Activated CD8-positive, alpha-beta memory T cell treated with anti-CD3 and anti-CD28 coated beads for 4 hours (primary cell): Measurements from ENCODE around the gene CABLES2.

Experiments
- DNase-seq, 2 donors: peaks; one replicate each; pipeline ENCODE4 v3.0.0-alpha.2; 2020; ENCODE audit warnings: low read depth in 2 of 2

Gene CABLES2

DNA sequence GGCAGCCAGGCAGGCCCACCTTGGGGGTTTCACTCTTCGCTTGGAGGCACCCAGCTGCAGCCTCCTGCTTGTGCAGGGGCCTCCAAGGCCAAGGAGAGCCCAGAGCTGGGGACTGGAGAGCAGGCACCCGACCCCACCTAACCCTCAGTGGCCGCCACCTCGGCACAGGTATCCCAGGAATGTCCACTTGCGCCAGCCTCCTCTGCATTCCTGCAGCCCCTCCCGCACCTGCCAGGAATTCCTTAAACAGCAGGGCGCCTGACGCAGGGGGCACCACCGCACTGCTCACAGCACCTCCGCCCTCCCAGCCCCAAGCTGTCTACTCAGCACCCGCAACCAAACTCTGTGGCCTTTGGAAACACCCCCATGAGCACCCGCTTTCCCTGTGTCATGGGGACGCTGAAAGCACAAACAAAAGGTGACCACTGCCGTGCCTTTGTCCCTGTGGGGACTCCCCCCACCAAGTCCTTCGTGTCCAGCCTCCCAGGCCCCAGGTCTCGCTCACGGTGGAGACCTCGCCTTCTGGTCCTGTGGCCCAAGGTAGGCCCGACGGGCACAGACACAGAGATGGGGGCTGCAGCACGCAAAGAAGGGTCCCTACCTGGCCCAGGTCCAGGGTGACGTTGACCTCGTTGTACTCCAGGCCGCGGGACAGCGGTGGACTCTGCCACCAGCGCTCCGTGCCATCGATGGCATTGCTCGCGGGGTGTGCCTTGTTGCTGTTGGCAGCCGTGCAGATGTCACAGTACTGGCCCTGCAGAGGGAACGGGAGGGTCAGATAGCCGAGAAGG, 45.1 kb downstream of the CABLES2 start:
- no peak for DNase-seq

DNA sequence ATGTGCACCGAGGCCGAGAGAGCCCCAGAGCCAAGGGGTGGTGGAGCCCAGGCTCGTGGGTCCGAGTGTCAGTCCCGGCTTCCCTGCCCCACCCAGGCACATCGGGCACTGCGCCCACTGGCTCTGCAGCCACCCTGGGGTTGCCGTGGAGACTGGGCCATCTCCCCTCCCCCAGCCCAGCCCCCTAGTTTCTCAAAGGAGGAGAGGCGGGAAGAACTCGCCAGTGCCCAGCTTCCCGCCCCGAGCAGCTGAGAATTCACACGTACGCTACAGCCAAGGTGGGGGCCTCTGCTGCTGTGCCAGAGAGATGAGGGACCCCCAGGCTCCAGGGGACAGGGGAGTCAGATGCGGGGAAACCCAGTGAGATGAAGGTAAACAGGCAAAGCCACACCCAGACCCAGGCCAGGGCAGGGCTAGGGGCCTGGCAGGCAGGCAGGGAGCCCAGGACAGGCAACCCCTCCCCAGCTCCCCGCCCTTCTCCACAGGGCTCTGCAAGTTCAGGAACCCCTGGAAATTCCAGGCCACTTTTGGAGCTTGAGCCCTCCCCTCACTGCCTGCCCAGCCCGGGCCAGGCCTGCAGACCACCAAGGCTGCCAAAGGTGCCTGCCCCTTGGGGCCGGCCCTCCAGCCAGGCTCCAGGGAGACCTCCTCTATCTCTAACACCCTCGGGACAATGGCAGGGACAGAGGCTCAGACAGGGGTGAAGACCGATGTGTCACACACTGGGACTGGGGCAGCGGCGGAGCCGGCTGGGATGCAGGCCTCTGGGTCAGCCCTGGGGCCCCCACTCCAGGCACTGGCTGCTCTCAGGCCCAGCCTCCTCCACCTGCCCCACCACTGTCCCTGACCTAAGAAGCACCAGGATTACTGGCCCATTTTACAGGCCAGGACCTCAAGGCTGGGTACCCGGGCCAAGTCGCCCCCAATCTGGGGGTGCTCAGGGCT, 46.0 kb downstream of the CABLES2 start:
- DNase-seq: no peak

DNA sequence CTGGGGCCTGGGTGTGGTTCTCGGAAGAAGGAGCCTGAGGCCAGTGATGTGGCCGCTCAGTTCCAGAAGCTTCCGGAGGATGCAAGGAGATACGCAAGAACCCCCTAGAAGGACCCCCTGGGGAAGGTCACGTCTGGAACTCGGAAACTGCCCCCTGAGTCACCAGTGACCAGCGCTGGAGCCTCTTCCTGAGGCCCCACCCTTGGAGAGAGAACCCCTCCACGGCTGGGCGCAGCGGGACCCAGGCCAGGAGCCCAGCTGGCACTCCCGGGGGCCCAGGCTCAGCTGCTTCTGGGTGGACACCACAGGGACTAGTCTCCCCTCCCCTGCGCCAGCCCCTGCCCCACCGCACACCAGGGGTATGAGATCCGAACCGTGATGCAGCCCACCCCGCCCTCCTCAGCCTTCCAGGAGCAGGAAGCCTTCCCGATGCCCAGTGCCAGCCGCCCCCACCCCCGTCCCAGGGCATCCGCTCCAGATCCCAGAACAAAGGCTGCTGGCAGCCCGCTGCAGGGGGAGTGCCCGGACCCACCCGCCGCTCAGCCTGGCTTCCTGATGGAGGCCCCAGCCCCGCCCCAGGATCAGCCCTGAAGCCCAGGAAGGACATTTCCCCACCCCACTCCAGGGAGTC, 47.5 kb downstream of the CABLES2 start:
- DNase-seq: no peak

DNA sequence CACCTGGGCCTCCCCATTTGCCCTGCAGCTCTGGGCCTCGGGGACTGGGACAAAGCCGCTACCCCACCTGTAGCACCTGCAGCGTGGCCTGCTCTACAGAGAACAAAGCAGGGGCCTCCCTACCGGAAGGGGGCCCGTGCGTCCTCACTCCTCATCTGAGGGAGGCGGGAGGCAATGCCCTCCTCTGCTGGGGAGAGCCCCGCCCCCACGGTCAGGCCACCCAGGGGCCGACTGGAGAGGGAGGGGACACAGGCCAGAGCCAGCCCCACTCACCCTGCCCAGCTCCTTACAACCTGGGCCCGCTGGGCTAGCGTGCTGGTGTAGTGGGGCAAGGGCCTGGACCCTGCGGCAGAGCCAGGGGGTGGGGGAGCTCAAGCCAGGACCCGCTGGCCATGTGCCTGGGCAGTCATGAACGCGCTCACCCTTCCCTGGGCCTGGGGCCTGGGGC, 48.0 kb downstream of the CABLES2 start:
- no peak for DNase-seq

DNA sequence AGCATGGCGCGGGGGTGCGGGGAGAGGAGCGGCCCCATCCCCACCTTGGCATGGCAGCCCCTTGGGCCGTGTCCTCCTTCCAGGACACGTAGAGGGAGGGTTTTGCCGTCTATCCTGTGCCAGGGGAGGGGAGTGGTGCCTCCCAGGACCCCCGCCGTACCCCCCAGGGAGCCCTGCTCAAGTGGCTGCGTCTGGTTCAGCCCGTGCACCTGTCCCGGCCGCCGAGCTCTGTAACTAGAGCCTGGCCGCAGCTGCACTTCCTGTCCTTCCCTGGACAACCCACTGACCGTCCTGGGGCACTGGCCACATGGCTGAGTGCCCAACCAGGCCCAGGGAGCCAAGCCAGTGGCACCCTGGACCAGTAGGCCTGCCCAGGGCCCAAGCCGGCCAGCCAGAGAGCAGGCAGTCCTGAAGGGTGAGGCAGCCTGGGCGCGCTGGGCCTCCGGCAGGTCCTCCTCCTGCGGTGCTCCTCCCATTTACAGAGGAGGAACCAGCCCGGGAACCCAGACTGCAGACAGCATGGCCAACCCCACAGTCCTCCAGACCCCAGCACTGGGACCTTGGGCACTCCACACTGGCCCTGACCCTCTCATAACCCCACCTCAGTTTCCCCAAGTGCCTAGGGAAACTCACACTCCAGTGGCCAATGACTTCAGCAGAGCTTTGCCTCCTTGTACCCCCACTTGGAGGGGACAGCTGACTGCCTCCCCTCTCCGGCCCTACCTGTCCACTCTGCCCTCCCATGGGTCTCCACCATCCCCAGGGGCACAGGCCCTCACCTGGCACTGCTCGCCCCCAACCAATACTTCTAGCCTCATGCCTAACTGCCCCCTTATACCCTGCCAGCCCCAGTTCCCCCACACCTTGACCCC, 48.7 kb downstream of the CABLES2 start:
- DNase-seq: no peak

DNA sequence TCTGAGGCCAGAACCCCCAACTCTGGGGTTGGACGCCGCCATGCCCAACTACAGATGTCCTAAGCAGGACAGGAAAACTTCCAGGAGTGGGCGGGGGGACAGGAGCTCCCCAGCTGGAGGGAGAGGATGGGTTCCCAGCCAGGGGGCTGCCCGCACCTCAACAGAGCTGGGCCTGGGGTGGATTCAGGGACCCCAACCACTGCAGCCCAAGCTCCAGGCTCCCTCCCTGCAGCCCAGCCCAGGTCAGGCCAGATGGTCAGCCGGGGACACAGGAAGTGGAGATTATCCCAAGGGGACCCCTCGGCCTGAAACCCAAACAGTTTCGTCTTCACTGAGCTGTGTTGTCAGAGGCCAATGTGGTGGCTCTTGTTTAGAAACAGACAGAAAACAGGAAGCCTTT, 49.4 kb downstream of the CABLES2 start:
- no peak for DNase-seq

DNA sequence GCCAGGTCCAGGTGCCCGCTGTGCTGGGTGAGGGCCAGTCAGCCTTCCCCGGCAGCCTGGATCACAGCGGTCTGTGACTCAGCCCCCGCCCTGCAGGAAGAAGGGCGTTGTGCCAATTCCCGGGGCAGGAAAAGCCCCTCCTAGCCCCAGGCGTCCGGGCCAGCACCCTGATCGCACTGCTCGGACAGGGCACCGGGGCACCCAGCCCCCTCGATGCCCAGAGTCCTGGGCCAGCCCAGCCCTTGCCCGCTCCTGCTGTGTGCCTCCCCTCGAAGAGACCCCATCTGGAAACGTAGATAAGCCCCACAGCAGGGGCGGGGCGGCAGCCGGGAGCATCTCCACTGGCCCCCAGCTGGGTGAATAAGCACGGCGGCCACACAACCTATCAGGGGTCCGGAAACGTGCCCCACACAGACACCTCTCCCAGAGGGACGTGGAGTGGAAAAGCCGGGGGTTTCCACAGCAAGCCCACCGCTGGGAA, 49.9 kb downstream of the CABLES2 start:
- DNase-seq: no peak

DNA sequence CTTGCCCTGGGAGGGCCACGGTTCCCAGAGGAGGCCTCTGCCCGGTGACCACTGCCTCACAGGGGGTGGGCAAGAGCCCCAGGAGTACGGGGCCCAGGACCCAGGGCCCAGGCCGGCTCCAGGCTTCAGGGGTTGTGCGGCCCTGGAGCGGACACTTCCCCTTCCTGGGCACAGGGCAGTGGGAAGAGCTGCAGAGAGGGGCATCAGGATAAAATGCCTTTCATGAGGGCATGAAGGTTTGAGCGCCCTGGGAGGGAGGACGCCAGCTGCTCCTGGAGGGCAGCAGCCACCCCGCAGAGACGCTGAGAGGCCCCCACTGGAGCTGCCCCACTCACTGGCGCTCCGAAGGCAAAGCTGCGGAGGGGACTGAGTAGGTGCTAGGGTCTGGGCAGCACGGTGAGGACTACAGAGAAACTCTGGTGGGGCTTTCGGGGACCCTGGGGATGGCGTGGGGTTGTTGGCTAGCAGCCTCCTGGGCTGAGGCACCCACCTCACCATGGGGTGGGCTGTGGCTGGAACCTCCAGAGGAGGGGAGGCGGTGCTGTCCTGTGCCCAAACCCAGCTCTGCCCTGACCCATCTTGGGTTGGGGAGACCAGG, 50.4 kb downstream of the CABLES2 start:
- DNase-seq: no peak

DNA sequence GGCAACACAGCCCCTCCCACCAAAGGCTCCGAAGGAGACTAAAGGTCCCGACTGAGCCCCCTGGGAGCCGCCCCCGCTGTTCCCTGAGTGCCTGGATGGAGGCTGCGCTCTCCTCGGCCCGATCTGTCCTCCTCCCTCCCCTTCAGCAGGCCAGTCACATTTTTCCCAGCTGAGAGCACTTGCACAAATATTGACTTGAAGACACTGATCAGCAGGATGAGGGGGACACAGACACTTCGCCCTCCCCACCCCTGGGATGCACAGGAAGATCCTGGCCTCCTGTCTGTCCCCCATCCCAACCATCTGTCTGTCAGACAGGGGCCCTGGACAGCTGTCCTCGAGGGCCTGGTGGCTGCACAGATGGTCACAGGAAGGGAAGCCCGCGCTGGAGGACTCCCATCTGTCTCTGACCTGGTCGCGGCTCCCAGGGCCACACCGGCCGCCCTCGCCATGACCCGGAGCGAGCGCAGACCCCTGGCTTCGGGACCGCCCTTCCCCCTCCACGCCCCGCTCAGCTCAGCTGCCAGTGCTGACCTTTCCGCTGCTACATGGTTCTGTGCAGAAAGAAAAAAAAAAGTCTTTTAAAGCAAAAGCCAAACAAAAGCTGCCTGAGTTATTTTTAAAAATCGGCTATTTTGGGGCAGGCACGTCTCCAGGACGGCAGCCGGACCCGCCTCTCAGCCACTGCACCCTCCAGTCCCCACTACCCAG, 51.1 kb downstream of the CABLES2 start:
- no peak for DNase-seq

DNA sequence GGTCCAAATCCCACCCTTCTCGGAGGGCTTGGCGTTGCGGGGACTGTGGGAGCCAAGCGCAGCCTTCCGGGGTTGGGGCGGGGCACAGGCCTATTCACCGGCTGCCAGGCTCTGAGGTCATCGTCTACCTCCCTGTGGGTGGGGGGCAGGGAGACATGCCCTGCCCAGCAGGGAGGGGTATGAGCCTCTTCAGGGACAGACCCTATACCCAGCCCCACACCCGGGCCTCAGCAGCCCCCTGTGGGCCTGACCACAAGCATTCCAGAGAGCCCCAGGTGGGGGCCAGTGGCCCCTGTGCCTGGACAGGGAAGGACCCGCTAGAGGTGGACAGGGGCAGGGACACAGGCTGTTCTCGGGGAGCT, 51.6 kb downstream of the CABLES2 start:
- DNase-seq: no peak

DNA sequence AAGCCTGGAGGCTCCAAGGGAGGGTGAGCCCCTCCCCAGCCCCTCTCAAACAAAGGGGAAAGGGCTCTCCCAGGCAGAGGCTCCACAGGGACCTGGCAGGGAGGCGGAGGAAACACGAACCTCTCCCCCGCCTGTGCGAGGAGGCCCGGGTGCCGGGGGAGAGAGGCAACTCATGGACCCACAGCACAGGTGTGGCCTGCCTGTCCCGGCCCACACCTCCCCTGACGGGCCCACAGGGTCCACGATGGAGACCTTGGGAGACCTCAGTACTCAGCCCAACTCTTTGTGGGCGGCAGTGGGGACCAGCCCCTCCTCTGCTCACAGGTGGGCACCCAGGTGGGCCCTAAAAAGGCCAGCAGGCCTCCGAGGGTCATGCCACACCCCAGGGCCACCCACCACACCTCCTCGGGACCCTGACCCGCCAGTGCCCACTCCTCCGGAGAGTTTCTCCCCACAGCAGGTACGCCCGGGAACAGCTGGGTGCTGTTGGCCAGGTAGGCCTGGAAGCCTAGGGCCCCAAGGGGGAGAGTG, 52.2 kb downstream of the CABLES2 start:
- DNase-seq: no peak

DNA sequence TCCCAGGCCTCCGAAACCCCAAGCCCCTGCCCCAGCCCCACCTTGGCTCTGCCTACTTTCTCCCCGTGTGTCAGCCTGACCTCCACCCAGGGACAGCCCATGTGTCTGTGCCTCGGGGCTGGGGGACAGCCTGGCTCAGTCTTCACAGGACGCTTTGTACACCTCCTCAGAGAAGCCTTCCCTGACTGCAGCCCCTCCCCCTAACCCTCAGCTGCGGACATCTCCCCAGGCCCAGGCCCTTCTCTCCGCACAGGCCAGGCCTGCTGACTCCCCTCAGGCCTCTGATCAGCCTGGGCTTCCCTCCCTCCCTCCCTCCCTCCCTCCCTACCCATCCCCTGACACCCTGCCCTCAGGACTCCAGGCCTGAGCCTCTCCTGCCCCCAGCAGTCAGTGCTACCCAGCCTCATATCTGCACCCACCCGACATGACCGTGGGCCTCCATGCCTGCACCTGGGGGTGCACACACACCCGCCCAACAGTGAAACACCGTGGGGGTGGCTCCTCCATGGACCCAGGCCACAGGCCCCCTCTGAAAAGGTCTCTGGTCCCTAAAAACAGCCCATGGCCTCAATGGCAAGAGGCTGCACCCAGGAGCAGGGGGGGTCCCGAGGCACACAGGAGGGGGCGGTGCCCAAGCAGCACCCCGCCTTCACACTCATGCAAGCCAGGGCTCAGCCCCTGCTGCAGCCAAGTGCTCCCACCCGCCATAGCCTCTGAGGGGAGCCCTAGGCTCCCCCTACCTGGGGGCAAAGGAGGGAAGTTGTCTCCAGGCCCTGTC, 52.9 kb downstream of the CABLES2 start:
- no peak for DNase-seq

DNA sequence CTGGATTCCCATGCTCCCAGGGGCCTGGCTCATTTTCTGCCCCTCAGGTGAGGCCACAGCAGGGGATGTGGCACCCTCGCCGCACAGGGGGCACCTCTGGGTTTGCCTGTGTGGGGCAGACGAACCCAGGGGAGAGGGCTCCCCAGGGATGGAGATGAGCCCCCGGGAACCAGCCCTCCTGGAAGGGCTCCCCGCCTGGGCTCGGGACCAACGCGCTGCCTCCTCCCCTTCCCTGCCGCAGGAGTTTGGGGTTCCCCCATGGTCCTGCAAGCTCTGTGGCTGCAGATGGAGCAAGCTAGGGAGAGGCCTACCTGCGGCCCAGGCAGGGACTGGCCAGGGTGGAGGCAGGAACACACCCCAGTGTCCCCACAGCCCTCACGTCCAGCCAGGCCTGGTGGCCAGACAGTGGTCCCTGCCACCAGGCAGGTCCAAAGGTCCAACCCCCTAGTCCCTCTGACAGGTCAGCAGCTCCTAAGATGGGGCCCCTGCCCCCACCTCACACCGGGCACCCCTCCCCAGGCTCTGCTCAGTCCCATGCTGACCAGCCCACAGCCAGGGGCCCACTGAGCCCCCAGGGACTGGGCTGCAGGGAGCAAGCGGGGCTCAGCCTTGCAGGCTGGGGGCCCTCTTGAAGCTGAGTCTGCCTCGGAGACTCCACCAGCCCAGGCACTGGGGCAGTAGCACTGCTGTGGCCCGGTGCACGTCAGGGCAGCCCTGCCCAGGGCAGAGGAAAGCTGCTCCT, 53.6 kb downstream of the CABLES2 start:
- DNase-seq: no peak

DNA sequence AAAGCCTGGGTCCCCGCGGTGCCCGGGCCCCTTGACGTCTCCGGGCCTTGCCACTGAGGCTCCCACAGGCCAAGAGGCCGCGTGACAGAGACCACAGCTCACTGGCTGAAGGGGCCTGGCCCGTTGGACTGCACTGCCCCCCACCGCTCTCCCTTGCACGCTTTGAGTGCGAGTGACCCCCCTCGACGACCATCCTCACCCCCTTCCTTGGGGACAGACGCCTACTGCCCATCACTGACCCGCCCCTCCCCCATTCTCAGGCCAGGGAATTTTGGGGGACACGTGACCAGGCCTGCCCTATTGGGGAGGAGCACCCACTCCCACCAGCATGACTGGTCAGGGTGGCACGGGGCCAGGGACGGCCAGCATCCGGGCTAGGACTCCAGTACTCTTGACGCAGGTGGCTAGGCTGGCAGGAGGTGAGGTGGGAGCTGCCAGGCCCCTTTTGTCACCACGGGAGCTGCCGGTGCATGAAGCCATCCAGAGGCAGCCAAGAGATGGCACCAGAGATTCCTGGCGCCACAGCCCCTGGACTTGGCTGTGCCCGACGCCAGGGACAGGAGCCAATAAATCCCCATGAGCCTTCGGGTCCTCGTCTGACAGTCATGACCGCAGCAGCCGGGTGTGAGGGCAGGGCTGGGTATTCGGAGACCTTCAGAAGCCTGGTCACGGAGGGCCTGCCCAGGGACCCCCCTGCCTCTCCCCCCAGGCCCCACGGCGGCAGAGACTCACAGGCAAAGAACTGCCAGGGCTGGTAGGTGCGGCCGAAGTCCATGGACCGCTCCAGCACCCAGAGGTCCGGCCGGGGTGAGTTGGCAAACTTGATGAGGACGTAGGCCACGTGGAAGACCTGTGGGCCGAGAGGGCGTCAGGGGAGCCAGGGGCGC, 54.4 kb downstream of the CABLES2 start:
- no peak for DNase-seq

DNA sequence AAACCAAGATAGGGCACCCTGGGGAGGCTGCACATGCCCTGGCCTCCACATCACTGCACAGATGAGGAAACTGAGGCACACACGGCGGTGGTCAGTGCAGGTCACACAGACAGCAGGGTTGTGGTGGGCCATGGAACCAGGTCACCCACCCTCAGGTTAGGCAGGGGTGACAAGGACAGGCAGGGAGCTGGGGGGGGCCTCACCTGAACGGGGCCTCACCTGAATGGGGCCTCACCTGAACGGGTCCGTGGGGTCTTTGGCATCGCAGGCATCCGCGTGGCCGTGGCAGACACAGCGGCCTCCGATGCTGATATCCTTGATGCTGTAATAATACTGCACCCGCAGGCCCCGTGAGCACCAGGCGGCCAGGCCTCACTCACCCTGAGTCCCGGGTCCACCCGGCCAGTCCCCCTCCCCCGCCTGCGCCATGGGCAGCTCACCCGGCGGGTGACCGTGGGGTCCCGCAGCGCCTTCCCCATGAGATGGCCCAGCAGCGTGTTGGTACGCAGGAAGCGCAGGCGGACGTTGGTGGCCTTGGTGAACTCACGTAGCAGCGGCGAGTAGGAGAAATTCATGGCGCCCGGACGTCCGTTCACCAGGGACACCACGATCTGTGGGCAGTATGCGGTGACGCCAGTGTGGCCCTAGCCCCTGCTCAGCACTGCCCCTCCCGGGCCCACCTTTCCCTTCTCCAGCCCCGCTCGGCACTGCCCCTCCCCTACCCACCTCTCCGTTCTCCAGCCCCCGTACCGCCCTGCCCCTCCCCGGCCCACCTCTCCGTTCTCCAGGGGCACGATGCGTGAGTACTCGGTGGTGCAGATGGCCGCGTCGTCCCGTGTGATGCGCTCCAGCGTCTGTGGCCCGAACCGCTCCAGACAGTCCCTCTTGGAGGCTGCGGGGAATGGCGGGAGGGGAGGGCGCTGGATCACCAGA, 55.4 kb downstream of the CABLES2 start:
- DNase-seq: no peak
